ENCODE results near the gene SNX25. TPM values are rescaled to one million over a fixed set of nuclear protein-coding genes. Genes with fewer than 3 reads are reported as not detected.

SNX25 gene
- total RNA-seq, 6 donors from 2014 or later, result 62.9 to 178 (median 123) TPM

GRCh38 chr4:185392156-185392555 lies 182.8 kb downstream of the SNX25 start:
- no peak overlapping the region for H3K27ac ChIP-seq
- TF ChIP-seq EP300 (IDR thresholded peaks at IDR 0.05), result no peak
- no peak for TF ChIP-seq POLR2A (IDR thresholded peaks at IDR 0.05)
- no peak for TF ChIP-seq POLR2AphosphoS5 (IDR thresholded peaks at IDR 0.05)
- TF ChIP-seq CTCF (IDR thresholded peaks at IDR 0.05), result no peak
- H3K4me1 ChIP-seq, result peaks cover 2 to 14% (median 8%) of the 10 kb centered on the region in 4 donors
- H3K4me3 ChIP-seq, result no peak overlapping the region
- WGBS, 2 donors, result 79 to 83% methylated on average over 1 of the region's 1 CpG
- DNase-seq (no peak), ATAC-seq (ENCODE audit: low FRiP score in 2 of 2) (no peak)
- H3K9me3 ChIP-seq, result no peaks in the 10 kb centered on the region
- H3K27me3 ChIP-seq, result no peaks in the 10 kb centered on the region
- no peaks in the 10 kb centered on the region for H3K36me3 ChIP-seq

GRCh38 chr4:185394568-185395237 lies 185.3 kb downstream of the SNX25 start:
- 59 to 61% methylated on average over 12 of the region's 12 CpGs for WGBS, 2 donors
- peaks cover 12 to 27% (median 17%) of the 10 kb centered on the region in 4 donors for H3K4me1 ChIP-seq

GRCh38 chr4:185395238-185395955 lies 186.0 kb downstream of the SNX25 start, which contains the start of gene LRP2BP:
Gene LRP2BP, minus strand, starts transcription at chr4:185395924. Its CDS starts 17,738 bp downstream, at chr4:185378186.
- ATAC-seq (ENCODE audit: low FRiP score in 2 of 2) (no peak), DNase-seq (no peak)
- 7 to 9% methylated on average over 12 of the region's 12 CpGs for WGBS, 2 donors
- Histone ChIP-seq H3K9me3 (no peaks in the 10 kb centered on the region), H3K27ac (peak within 1 kb of the TSS; percentile 98 to 99 (median 98)), H3K36me3 (peaks cover 0 to 10% (median 0%) of the 10 kb centered on the region in 4 donors), H3K4me3 (peak within 1 kb of the TSS; percentile 72 to 93 (median 81)), H3K4me1 (peaks cover 12 to 27% (median 17%) of the 10 kb centered on the region in 4 donors), H3K27me3 (no peaks in the 10 kb centered on the region)
- TF ChIP-seq EP300 (IDR thresholded peaks at IDR 0.05) (peak in 1 of 4 donors; percentile 58), POLR2AphosphoS5 (IDR thresholded peaks at IDR 0.05) (no peak)

More at GRCh38 chr4:185394568-185395237, 185.3 kb downstream of the SNX25 start:
- DNase-seq (no peak), ATAC-seq (ENCODE audit: low FRiP score in 2 of 2) (no peak)
- H3K36me3 ChIP-seq, result peaks cover 0 to 3% (median 0%) of the 10 kb centered on the region in 4 donors
- H3K27me3 ChIP-seq, result no peaks in the 10 kb centered on the region
- TF ChIP-seq CTCF (IDR thresholded peaks at IDR 0.05) (no peak), POLR2A (IDR thresholded peaks at IDR 0.05) (no peak), POLR2AphosphoS5 (IDR thresholded peaks at IDR 0.05) (no peak), EP300 (IDR thresholded peaks at IDR 0.05) (no peak)
- no peaks in the 10 kb centered on the region for H3K9me3 ChIP-seq
- H3K4me3 ChIP-seq, result peak overlapping the region; percentile 72 to 93 (median 81)
- peak overlapping the region in 3 of 4 donors; percentile 98 to 99 (median 98) for H3K27ac ChIP-seq

- ATAC-seq (ENCODE audit: low FRiP score in 2 of 2) (peak; percentile 98 to 99), DNase-seq (peak; percentile 96 to 100)
- 1% methylated on average over 18 to 46 of the region's 98 CpGs for WGBS, 2 donors
- no peaks in the 10 kb centered on the region for H3K9me3 ChIP-seq
- H3K27me3 ChIP-seq, result no peaks in the 10 kb centered on the region
- peak overlapping the region; percentile 72 to 93 (median 81) for H3K4me3 ChIP-seq
- TF ChIP-seq POLR2AphosphoS5 (IDR thresholded peaks at IDR 0.05) (peak; percentile 57 to 81), EP300 (IDR thresholded peaks at IDR 0.05) (peak in 2 of 4 donors; percentile 2 to 45), POLR2A (IDR thresholded peaks at IDR 0.05) (peak in 3 of 4 donors; percentile 69 to 89 (median 79)), CTCF (IDR thresholded peaks at IDR 0.05) (peak in 3 of 6 experiments; percentile 17 to 27 (median 26))
- H3K36me3 ChIP-seq, result peaks cover 0 to 10% (median 3%) of the 10 kb centered on the region in 4 donors
- H3K4me1 ChIP-seq, result peaks cover 12 to 27% (median 17%) of the 10 kb centered on the region in 4 donors
- peak overlapping the region; percentile 98 to 99 (median 98) for H3K27ac ChIP-seq
Measured at GRCh38 chr4:185395956-185396723, 186.7 kb downstream of the SNX25 start.
